ENCODE measurements around the gene HMGCS2.
A peak's percentile ranks its signal among the peaks of the same experiment; 100 is the strongest.
"Not testable (repeated sequence)": the region's sequence is repeated elsewhere in the genome, so short reads cannot be mapped to it uniquely, and the experiment has no call there.

Gene HMGCS2

DNA sequence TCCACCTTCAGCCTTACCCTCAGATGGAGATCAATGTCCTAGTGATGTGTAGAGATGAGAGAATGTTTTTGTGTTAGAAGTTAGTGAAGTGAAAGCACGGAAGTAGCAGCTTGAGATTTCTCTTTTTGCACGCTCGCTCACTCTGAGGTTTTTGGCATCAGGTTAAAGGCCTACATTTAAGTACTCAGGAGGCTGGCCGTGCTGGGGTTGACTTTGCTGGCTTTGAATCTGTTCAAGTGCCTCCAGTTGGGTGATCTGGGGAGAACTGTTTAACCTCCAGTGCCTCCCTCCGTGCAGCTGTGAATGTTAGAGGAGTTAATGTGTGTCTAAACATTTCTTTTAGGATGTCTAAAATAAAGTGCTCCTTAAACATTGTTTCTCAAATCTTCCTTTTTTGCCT lies 43.1 kb downstream of the HMGCS2 start:
- DNase-seq: no peak

DNA sequence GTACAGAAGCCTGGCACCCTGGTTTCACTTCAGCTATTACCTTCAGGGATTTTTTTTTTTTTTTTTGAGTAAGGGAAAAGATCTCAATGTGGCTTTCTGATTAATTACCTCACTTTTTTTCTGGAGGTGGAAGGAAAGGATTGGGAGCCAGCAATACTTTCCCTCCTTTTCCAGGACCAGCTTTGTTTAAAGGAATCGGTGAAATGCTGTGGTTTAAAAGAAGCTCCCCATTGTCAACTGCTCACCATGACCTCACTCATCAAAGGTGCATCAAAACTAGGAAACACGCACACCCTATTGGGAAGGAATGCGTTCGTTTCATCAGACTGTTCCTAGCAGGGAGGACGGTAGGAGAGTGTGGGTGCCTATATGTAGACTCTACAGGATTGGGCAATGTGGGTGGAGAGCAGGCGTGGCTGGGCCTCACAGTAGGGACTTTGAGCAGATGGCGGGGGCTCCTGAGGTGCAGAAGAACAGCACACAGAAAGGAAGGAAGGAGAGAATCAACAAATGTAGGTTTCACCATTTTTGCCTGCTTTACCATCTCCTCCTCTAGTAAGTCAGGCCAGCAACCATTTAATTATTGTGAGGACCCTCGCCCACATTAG lies 44.0 kb downstream of the HMGCS2 start:
- no peak for DNase-seq

DNA sequence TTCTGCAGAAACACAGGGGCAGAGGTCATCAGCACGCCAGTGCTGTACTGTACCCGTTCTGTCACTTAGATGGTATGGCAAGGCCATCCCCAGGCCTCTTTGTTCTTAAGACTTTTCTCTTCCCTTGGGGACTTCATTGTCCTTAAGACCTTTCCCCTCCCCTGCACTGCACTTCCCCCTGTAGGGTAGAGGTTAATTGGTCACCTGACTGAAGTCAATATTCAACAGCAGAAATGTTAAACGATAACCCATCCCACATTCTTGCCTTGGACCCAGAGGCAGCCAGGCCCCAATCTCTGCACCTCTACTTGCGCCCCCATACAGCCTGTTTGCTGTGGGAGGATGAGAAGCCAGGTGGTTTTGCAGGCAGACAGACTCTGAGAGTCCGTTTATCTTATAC lies 46.8 kb downstream of the HMGCS2 start:
- DNase-seq: no peak

DNA sequence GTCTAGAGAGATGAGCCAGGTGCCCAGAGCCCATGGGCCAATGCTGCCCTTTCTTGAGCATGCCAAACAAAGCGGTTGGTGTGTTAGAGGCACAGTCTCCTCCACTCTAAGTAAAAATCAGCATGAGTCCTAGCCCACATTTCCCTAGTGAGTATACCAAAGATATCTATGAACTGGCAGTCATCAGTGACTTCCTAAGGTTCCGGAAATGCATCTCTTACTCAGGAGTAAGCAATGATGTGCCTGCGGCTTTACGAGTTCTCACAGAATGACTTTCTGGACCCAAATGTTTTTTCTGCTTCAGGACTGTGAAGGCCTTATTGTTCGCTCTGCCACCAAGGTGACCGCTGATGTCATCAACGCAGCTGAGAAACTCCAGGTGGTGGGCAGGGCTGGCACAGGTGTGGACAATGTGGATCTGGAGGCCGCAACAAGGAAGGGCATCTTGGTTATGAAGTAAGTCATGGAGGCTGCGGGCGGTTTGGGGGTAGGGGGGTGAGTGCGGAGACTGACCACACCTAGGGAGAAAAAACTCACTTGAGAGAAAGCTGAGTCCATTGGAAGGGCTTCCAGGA lies 47.8 kb downstream of the HMGCS2 start:
- no peak for DNase-seq

DNA sequence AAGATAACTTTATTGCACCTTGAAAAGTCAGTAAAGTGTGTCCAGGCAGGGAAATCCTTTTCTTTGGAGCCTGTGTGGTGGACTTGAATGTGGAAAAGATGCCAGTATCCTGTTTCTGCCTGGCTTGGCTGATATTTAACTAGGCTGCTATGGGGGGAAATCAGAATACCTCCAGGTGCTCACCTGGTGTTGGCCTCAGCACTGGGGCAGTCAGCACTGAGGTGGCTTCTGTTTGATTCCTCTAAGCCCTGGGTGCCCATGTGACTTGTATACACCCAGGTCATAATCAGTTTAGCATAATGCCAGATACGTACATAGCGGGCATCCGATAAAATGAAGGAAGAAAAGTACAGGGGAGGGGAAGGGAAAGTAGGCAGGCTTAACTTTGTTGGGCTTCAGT lies 49.7 kb downstream of the HMGCS2 start:
- DNase-seq: no peak

DNA sequence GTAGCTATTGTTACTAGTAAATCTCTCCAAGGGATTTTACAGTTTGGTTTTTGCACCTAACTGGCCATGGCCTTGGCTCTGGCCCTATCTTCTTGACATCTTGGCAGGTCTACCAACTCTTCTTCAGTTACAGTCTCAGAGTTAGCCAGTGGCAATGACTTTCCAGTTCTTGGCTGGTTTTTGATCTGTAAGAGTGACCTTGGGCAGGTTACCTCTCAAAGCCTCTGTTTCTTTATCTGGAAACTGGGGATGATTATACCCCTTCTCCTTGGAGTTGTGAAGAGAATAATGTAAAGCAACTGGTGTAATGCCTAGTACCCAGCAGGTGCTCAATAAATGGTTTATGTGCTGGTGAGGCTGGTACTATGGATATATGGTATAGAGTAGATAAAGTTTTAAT lies 50.3 kb downstream of the HMGCS2 start:
- DNase-seq: no peak

DNA sequence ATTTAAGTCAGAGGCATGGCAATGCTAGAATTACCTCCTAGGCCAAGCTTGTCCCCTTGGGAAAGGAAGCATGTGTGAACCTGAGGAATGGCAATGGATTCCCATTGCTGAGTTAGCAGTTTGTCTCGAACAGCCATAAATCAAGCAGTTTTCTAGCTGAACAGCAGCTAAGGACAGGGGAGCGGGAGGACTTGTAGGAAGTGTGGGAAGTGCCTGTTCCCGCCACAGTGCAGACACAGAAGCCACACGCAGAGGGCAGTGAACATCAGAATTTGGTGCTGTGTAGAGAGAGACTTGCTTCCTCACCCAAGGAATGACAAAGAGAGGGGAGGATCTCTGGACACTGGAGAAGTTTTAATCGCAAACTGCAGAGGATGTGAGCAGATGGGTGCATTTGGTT lies 53.2 kb downstream of the HMGCS2 start:
- no peak for DNase-seq

DNA sequence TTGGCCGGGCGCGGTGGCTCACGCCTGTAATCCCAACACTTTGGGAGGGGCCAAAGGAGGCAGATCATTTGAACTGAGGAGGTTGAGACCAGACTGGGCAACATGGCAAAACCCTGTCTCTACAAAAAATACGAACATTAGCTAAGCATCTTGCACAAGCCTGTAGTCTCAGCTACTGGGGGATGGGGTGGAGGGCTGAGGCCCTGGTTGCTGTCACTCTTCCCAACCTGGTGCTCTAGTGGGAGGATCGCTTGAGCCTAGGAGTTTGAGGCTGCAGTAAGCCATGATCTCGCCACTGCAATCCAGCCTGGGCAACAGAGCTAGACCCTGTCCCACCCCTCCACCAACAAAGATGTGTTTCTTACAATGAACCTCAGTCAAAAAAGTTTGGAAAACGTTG lies 54.1 kb downstream of the HMGCS2 start:
- DNase-seq: no peak

DNA sequence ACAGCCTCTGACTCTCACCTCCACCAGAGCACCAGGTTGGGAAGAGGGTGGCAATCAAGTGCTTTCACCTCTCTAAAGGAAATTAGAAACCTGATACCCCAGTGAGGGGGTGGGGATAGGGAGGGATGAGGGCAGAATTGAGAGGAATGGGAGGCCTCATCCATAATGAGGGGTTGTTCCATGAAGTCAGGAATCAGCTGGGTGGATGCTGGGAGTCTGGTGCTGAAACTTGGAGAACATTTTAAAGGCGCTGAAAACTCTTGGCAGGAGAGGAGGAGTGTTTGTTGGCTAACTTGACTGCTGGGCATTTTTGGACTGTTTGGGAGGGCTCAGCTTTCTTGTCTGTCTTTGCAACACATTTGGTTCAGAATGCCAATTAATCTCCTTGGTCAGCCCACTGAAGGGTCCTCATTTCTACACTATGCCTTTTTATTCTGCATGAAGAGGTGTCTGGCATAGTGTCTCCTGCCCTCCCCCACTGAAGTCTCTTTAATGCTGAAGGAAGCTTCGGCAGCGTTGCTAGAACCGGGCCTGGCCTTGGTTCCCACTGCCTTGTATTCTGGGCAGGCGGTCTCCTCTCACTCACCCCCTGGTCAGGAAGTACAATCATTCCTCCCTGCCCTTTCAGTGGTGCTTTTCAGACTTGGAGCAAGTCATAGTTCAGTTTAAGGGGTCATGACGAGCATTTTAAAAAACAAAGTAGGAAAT lies 54.8 kb downstream of the HMGCS2 start:
- no peak for DNase-seq

DNA sequence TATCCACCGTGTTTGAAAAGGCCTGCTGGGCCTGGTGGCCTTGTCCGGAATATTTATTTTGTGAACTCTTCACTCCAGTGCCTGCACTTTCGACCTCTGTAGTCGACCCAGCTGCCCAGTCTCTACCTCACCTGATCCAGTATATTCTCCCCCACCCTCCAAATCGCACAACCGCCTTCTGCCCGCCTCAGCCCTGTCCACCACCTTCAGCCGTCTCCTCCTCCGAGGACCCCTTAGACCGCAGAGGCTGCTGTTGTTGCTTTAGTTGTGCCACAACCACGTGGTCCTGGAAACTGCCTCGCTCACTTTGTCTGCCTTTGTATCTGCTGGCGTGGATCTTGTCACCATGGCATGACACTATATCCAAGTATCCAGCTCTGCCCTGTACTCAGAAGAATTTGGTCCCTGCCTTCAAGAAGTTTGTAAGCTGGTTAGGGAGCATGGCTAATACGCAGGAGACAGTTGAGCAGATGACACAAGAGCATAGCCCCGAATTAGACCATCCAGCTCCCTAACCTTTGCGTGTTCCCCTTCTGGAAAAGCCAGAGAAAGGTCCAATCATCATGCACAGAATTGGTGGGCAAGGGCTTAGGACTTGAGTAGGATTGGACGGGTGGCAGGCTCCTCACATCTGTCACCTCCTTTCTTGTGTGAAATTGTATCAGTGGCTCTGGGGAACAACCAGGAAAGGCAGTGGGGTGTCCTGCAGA lies 55.5 kb downstream of the HMGCS2 start:
- no peak for DNase-seq

DNA sequence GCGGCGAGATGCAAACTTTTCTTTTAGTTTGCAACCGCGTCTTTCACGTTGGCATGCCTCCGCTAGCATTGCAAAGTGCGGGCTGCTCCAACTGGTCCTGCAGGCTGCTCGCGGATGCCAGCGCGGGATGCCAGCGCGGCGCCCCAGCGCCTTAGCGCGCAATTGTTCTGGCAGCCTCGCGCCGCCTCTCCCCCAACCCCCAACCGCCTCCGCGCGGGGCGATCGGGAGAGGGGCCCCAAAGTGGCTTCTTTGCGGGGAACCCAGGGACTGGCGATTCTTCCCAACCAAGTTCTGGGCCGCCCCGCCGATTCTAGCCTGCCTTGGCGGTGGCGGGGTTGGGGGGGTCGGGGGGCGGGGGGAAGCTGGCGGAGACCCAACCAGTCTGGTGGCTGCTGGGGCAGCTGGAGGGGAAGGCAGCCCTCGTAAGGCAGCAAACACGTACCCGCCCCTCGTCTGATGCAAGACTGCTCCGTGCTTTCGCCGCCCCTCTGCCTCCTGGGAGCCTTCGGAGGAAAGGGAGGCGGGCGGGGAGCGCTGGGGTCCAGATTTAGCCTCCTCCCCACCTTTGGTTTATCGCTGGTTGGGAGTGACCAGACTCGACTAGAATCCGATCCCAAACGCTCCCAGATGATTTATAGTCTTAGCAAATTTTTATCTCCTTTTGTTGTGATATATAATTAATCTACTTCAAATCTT lies 56.2 kb downstream of the HMGCS2 start:
- peak; percentile 53 for DNase-seq

DNA sequence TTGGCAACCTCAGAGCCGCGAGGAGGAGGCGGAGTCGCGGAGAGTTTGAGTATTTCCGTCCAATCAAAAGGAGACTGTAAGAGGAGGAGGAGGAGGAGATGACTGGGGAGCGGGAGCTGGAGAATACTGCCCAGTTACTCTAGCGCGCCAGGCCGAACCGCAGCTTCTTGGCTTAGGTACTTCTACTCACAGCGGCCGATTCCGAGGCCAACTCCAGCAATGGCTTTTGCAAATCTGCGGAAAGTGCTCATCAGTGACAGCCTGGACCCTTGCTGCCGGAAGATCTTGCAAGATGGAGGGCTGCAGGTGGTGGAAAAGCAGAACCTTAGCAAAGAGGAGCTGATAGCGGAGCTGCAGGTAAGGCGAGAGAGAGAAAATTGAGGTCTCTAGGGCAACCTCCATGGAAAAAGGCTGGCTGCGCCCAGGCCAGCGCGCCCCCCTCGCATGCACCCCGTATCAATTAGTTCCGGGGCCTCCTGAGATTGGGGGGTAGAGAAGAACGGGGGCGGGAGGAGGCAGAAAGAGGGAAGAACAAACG lies 56.8 kb downstream of the HMGCS2 start, which contains the start of gene PHGDH:
TSS of gene PHGDH (plus strand) at position 131 of the 538 bp plus-strand sequence. CDS start at position 220, 89 bp downstream.
- peak; percentile 53 for DNase-seq

DNA sequence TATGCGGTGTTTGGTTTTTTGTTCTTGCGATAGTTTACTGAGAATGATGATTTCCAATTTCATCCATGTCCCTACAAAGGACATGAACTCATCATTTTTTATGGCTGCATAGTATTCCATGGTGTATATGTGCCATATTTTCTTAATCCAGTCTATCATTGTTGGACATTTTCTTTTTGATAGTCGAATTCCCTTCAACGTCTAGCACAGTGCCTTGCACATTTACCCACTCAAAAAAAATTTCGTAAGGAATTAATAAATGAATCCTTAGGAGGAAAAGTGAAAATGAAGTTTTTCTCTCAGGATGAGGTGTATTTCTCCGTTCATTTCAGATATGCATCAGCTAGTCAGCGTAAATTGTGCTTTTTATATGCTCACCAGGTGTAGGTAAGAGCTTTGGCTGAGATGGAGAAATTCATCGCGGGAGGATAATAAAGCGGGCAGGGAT lies 57.3 kb downstream of the HMGCS2 start:
- DNase-seq: not testable (repeated sequence)

DNA sequence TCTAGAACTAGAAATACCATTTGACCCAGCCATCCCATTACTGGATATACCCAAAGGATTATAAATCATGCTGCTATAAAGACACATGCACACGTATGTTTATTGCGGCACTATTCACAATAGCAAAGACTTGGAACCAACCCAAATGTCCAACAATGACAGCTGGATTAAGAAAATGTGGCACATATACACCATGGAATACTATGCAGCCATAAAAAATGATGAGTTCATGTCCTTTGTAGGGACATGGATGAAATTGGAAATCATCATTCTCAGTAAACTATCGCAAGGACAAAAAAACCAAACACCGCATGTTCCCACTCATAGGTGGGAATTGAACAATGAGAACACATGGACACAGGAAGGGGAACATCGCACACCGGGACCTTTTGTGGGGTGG lies 62.1 kb downstream of the HMGCS2 start:
- DNase-seq: not testable (repeated sequence)

DNA sequence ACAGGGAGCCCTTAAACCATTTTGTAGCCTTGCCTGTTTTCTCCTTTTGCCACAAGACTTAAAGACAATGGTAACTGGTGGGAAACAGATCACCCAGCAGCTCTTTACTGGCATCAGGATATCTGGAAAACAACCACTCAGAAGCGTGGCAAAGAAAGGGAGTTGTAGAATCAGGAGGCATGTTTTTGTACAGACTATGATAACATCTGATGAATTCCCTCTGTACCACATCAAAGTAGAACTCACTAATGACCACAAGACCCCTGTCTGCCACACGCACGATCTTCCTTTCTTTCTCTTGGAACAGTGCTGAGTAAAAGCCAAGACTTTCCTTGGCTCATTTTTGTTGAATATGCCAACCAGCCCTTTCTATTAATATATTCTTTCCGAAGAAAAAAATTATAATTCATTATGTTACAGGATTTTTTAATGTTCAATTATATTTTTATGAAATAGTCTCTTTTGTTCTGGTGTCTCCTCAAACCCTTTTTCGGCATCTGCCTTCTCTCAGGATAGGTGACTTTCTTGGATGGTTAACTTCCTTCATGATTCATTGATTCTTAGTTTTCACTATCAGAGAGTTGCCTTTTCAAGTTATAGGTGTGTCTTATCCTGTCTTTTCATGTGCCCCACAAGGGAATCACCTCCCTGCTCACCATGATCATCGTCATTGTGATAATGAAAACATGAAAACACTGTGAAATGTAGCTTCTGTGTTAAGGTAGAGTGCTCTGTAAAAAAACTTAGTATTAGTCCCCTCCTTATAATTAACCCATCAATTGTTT lies 64.8 kb downstream of the HMGCS2 start:
- no peak for DNase-seq

DNA sequence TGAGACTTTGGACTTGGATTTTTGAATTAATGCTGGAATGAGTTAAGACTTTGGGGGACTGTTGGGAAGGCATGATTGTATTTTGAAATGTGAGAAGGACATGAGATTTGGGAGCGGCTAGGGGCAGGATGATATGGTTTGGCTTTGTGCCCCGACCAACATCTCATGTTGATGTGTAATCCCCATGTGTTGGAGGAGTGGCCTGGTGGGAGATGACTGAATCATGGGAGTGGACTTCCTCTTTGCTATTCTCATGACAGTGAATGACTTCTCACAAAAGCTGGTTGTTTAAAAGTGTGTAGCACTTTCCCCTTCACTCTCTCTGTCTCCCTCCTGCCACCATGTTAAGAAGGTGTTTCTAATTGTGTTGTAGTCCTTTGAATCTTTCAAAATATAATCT lies 66.3 kb downstream of the HMGCS2 start:
- no peak for DNase-seq

DNA sequence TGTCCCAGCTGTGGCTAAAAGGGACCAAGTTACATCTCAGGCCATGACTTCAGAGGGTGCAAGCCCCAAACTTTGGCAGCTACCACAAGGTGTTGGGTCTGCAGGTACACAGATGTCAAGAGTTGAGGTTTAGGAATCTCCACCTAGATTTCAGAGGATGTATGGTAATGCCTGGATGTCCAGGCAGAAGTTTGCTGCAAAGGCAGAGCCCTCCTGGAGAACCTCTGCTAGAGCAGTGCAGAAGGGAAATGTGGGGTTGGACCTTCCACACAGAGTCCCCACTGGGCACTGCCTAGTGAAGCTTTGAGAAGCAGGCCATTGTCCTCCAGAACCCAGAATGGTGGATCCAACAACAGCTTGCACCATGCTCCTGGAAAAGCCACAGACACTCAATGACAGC lies 67.0 kb downstream of the HMGCS2 start:
- no peak for DNase-seq

DNA sequence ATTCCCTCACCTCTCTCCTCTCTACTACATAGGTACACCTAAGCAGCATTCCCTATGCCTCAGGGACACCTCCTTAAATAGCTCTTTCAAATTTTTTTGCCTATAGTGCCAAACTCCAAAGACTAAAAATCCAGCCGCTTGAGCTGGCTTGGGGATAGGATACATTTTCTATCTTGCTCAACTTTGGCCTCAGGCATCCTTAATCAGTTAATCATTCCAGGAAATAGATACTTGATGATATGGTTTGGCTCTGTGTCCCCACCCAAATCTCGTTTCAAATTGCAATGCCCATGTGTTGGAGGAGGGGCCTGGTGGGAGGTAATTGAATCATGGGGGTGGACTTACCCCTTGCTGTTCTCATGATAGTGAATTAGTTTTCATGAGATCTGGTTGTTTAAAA lies 68.4 kb downstream of the HMGCS2 start:
- no peak for DNase-seq

Measured in stimulated activated CD4-positive, alpha-beta T cell treated with anti-CD3 and anti-CD28 coated beads, Interleukin-4, amount 100 ng/mL, for 24 hours (primary cell).